CD4-positive, alpha-beta T cell treated with Interleukin-10 for 1 hour (primary cell): ENCODE results near the gene MYEOV.

Source experiments
- DNase-seq: peaks from one replicate; pipeline ENCODE4 v3.0.0-alpha.2; 2020

MYEOV gene

GRCh38 chr11:69304258-69304657 is 10.3 kb downstream of the MYEOV start:
- no peak for DNase-seq

- no peak for DNase-seq
Measured at GRCh38 chr11:69304686-69305085, 10.7 kb downstream of the MYEOV start.

- DNase-seq, result no peak
Measured at GRCh38 chr11:69305885-69306540, 12.1 kb downstream of the MYEOV start.

- no peak for DNase-seq
Measured at GRCh38 chr11:69306821-69307220, 12.9 kb downstream of the MYEOV start.

GRCh38 chr11:69307421-69307820 is 13.5 kb downstream of the MYEOV start:
- no peak for DNase-seq

- DNase-seq, result no peak
Measured at GRCh38 chr11:69307871-69308431, 14.0 kb downstream of the MYEOV start.

GRCh38 chr11:69308491-69308911 is 14.5 kb downstream of the MYEOV start:
- no peak for DNase-seq

- no peak for DNase-seq
Measured at GRCh38 chr11:69308936-69309615, 15.1 kb downstream of the MYEOV start.

- DNase-seq, result no peak
Measured at GRCh38 chr11:69309631-69310280, 15.8 kb downstream of the MYEOV start.

GRCh38 chr11:69310351-69310750 is 16.4 kb downstream of the MYEOV start:
- DNase-seq, result no peak

GRCh38 chr11:69310934-69311766 is 17.2 kb downstream of the MYEOV start:
- DNase-seq, result no peak

- peak; percentile 29 for DNase-seq
Measured at GRCh38 chr11:69311767-69312385, 17.9 kb downstream of the MYEOV start.

- no peak for DNase-seq
Measured at GRCh38 chr11:69312453-69313404, 18.8 kb downstream of the MYEOV start.

GRCh38 chr11:69313992-69314391 is 20.0 kb downstream of the MYEOV start:
- DNase-seq, result no peak

GRCh38 chr11:69314555-69314954 is 20.6 kb downstream of the MYEOV start:
- DNase-seq, result no peak

- DNase-seq, result no peak
Measured at GRCh38 chr11:69316956-69317355, 23.0 kb downstream of the MYEOV start.

- DNase-seq, result no peak
Measured at GRCh38 chr11:69317401-69318092, 23.6 kb downstream of the MYEOV start.

GRCh38 chr11:69318093-69318420 is 24.1 kb downstream of the MYEOV start:
- no peak for DNase-seq

- no peak for DNase-seq
Measured at GRCh38 chr11:69319255-69320106, 25.5 kb downstream of the MYEOV start.

GRCh38 chr11:69320326-69320725 is 26.4 kb downstream of the MYEOV start:
- no peak for DNase-seq
